Measurements from ENCODE around the gene TYK2.
"Not testable (repeated sequence)": the region's sequence is repeated elsewhere in the genome, so short reads cannot be mapped to it uniquely, and the experiment has no call there.

Gene TYK2

GRCh38 chr19:10407096-10407495 is 26.7 kb upstream of the TYK2 start:
- no peak for DNase-seq

GRCh38 chr19:10406191-10406590 is 25.8 kb upstream of the TYK2 start:
- DNase-seq = no peak

- DNase-seq = no peak
Observed at GRCh38 chr19:10404888-10405820, 24.8 kb upstream of the TYK2 start.

GRCh38 chr19:10403137-10404021 is 23.0 kb upstream of the TYK2 start, which contains the start of gene CDC37:
CDC37 (minus strand) TSS chr19:10403542; CDS start chr19:10403479, 63 bp downstream.
- peak; percentile 91 to 92 for DNase-seq

GRCh38 chr19:10402441-10403038 is 22.2 kb upstream of the TYK2 start:
- peak in 1 of 2 experiments; percentile 44 for DNase-seq

GRCh38 chr19:10399878-10400277 is 19.5 kb upstream of the TYK2 start:
- no peak for DNase-seq

GRCh38 chr19:10399340-10399739 is 19.0 kb upstream of the TYK2 start:
- not testable (repeated sequence) for DNase-seq

- DNase-seq = no peak
Observed at GRCh38 chr19:10398819-10399218, 18.4 kb upstream of the TYK2 start.

GRCh38 chr19:10395917-10396316 is 15.5 kb upstream of the TYK2 start:
- DNase-seq = no peak

- no peak for DNase-seq
Observed at GRCh38 chr19:10395436-10395835, 15.1 kb upstream of the TYK2 start.

GRCh38 chr19:10395003-10395402 is 14.6 kb upstream of the TYK2 start:
- DNase-seq = no peak

- DNase-seq = no peak
Observed at GRCh38 chr19:10393137-10393536, 12.8 kb upstream of the TYK2 start.

GRCh38 chr19:10392120-10392519 is 11.7 kb upstream of the TYK2 start:
- no peak for DNase-seq

GRCh38 chr19:10390652-10391286 is 10.4 kb upstream of the TYK2 start:
- DNase-seq = peak; percentile 49 to 57

- DNase-seq = peak; percentile 32 to 40
Observed at GRCh38 chr19:10389863-10390262, 9.5 kb upstream of the TYK2 start.

GRCh38 chr19:10388957-10389356 is 8.6 kb upstream of the TYK2 start:
- peak; percentile 73 to 77 for DNase-seq

- no peak for DNase-seq
Observed at GRCh38 chr19:10384580-10384979, 4.2 kb upstream of the TYK2 start.

GRCh38 chr19:10383223-10383499 is 2.8 kb upstream of the TYK2 start:
- not testable (repeated sequence) for DNase-seq

- no peak for DNase-seq
Observed at GRCh38 chr19:10379880-10380312, 476 bp downstream of the TYK2 start.

GRCh38 chr19:10378124-10378523 is 2.2 kb downstream of the TYK2 start:
- DNase-seq = no peak

- DNase-seq = not testable (repeated sequence)
Observed at GRCh38 chr19:10377140-10377640, 3.2 kb downstream of the TYK2 start.

GRCh38 chr19:10374931-10375330 is 5.4 kb downstream of the TYK2 start:
- DNase-seq = no peak

- peak; percentile 78 to 84 for DNase-seq
Observed at GRCh38 chr19:10372690-10373089, 7.7 kb downstream of the TYK2 start.
